H1 (cell line): ENCODE data around the gene LBX1.

Experiments used
- ATF2 ChIP-seq: IDR thresholded peaks from 2 replicates; pipeline ENCODE4 v1.6.1; 2012; ENCODE audit warnings: low read length, inconsistent platforms
- CBX5 ChIP-seq: fragments of 300-800, 300-1000 bp; sonication (generic); IDR thresholded peaks from 2 replicates; pipeline ENCODE4 v1.7.1; 2016; ENCODE audit warnings: antibody characterized with exemption, low read length, low read depth
- CHD2 ChIP-seq: IDR thresholded peaks from 2 replicates; pipeline ENCODE4 v1.6.1; 2012; ENCODE audit warnings: low read length, improper control_type of control experiment
- CREB1 ChIP-seq: IDR thresholded peaks from 2 replicates; pipeline ENCODE4 v1.6.1; 2012; ENCODE audit warnings: inconsistent platforms
- CTCF ChIP-seq, 3 experiments: IDR thresholded peaks; 1 replicate in 2 of 3; 2 replicates in 1 of 3; pipeline versions ENCODE4 v1.5.1 to v1.6.1; 2011; ENCODE audit warnings: low read length in 3 of 3, mild to moderate bottlenecking in 3 of 3, inconsistent platforms in 2 of 3, low read depth in 1 of 3, moderate library complexity in 1 of 3; ENCODE audit not compliant: insufficient read depth in 1 of 3; ENCODE audit errors: control extremely low read depth in 1 of 3
- EP300 ChIP-seq, 2 experiments: IDR thresholded peaks; 1 replicate in 1 of 2; 2 replicates in 1 of 2; pipeline ENCODE4 v1.6.1; 2011 to 2012; ENCODE audit warnings: low read depth in 2 of 2, low read length in 2 of 2, mild to moderate bottlenecking in 2 of 2, borderline replicate concordance in 1 of 2, inconsistent platforms in 1 of 2, moderate library complexity in 1 of 2
- EZH2 ChIP-seq: fragments of 200-600 bp; sonication (generic); IDR thresholded peaks from 2 replicates; pipeline ENCODE4 v1.7.1; 2012; ENCODE audit warnings: low read depth, mild to moderate bottlenecking, moderate library complexity, low read length, inconsistent platforms; ENCODE audit not compliant: severe bottlenecking
- KDM1A ChIP-seq: fragments of 200-600, 300-600 bp; sonication (generic); IDR thresholded peaks from 2 replicates; pipeline ENCODE4 v1.7.1; 2016; ENCODE audit warnings: mild to moderate bottlenecking, low read length, borderline replicate concordance
- MAX ChIP-seq: IDR thresholded peaks from 2 replicates; pipeline ENCODE4 v1.6.1; 2012; ENCODE audit warnings: inconsistent platforms
- POLR2A ChIP-seq, 2 experiments: IDR thresholded peaks; 1 replicate in 1 of 2; 2 replicates in 1 of 2; pipeline ENCODE4 v1.6.1; 2011; ENCODE audit warnings: low read depth in 2 of 2, low read length in 2 of 2, mild to moderate bottlenecking in 2 of 2; ENCODE audit errors: control extremely low read depth in 1 of 2
- POLR2AphosphoS5 ChIP-seq: IDR thresholded peaks from 2 replicates; pipeline ENCODE4 v1.6.1; 2011; ENCODE audit warnings: low read depth, low read length

GRCh38 chr10:101273741-101274140 lies 44.5 kb upstream of the LBX1 start:
- TF ChIP-seq CBX5 (no peak), POLR2A (IDR thresholded peaks at IDR 0.05; ENCODE audit: control extremely low read depth in 1 of 2, low read depth in 2 of 2, low read length in 2 of 2) (no peak), ATF2 (no peak), EZH2 (no peak), EP300 (IDR thresholded peaks at IDR 0.05; ENCODE audit: borderline replicate concordance in 1 of 2, low read depth in 2 of 2, low read length in 2 of 2) (no peak), CTCF (IDR thresholded peaks at IDR 0.05; ENCODE audit: control extremely low read depth in 1 of 3, insufficient read depth in 1 of 3, low read depth in 1 of 3, low read length in 3 of 3) (no peak), POLR2AphosphoS5 (no peak), MAX (no peak), CHD2 (no peak), CREB1 (no peak), KDM1A (no peak)
